Measurements from ENCODE around the gene SRPX.

Gene SRPX, protein sequence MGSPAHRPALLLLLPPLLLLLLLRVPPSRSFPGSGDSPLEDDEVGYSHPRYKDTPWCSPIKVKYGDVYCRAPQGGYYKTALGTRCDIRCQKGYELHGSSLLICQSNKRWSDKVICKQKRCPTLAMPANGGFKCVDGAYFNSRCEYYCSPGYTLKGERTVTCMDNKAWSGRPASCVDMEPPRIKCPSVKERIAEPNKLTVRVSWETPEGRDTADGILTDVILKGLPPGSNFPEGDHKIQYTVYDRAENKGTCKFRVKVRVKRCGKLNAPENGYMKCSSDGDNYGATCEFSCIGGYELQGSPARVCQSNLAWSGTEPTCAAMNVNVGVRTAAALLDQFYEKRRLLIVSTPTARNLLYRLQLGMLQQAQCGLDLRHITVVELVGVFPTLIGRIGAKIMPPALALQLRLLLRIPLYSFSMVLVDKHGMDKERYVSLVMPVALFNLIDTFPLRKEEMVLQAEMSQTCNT

DNA sequence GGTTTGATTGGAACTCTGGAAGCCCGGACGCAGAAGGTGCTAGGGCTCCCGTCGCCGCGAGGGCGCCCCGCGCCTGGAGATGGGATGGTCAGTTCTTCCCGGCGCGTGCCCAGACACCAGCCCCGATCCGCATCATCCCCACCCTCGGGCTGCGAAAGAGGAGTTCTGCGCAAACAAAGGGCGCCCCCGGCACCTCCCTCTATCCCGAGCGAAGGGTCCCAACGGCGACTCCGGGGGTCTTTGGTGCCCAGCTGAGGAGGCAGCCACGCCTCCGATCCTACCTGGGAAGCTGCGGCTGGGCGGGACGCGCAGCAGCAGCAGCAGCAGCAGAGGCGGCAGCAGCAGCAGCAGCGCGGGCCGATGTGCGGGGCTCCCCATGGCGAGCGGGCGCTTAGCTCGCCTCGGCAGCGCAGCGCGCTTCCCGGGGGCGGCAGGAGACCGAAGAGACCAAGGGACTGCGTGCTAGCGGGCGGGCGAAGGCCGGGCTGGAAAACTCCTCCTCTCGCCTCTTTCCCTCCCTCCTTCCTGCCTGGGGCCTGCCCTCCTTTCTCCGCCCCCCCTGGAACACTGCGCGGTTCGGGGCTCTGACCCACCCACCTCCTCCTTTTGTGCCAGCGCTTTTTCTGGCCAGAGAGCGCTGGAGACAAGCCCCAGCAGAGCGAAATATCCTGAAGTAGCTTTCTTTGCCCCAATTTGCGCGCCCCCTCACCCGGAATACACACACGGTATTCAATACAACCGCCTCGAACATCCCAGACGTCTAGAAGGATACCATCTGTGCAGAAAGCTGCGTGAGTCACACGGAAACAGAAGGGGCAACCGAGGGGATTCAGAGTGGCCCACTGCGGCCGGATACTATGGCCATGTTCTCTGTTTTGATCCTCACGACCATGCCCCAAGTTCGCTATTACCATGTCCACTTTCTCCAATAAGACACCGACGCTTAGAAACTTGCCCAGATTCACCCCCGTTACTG lies at the start of gene SRPX:
Gene SRPX (minus strand): TSS at position 457 of the 976 bp plus-strand sequence. CDS start 79 bp downstream, at position 378.
- DNase-seq (ENCODE audit: low read depth): peak; percentile 67

DNA sequence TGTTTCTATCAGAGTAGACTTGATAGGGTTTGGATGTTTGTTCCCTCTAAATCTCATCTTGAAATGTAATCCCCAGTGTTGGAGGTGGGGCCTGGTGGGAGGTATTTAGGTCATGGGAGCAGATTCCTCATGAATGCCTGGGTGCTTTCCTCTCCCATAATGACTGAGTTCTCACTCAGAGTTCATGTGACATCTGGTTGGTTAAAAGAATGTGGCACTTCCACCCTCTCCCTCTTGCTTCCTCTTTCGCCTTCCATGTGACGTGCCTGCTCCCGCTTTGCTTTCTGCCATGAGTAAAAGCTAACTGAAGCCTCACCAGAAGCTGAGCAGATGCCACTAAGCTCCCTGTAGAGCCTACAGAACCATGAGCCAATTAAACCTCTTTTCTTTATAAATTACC lies 47.3 kb upstream of the SRPX start:
- DNase-seq (ENCODE audit: low read depth): no peak

DNA sequence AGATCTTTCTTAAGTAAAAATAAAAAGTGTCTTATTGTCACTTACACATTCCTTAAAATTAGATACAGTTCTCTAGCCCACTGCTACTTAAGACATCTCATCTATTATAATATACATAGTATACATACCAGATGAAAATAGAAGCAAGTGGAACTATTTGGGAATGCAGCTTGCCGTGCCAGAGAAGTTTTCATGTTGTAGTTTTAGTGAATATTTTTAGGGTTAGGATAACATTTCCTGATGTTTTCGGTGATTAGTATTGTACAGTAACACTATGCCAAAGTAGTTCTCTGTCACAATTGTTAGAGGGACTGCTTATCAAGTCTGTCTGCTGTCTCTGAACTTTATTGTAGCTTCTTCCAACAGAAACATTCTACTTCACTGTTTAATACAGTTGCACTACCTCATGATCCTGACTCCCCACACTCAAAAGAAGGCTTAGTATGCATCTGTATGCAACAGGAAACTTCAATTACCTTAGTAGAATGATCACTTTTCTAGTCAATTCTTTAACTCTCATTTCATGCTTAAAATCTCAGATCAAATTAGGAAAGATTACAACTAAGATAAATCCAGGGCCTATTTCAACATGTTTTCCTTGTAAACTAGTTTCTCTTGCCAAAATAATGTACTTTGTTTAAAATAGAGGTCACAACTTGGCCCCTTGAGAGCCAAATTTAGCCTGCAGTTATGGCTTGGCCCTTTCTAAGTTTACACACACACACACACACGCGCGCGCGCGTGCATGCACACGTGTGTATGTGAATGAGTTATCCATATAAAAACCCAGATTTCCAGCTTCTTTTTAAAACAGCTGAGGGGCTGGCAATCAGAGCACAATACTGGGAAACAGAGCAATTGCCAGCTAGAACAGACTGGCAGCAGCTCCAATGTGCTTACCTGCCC lies 42.3 kb upstream of the SRPX start:
- DNase-seq (ENCODE audit: low read depth): peak; percentile 75

DNA sequence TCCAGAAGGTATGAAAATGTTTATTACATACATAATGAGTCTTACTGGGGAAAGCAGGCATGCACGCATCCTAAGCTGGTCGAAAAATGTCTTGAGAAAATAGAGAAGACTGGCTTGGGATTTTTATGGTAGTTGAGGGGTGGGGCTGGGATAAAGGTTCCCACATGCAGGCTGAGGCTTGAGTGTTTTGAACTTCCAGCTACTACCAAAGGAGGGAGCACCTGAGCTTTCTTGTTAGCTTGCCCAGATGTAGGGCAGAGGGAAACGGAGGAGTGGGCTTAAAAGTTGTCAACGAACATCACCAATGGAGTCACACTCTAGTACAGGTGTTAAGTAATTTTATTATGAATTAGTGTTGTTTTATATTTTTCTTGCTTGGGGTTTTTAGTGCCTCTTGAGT lies 39.6 kb upstream of the SRPX start:
- no peak for DNase-seq (ENCODE audit: low read depth)

DNA sequence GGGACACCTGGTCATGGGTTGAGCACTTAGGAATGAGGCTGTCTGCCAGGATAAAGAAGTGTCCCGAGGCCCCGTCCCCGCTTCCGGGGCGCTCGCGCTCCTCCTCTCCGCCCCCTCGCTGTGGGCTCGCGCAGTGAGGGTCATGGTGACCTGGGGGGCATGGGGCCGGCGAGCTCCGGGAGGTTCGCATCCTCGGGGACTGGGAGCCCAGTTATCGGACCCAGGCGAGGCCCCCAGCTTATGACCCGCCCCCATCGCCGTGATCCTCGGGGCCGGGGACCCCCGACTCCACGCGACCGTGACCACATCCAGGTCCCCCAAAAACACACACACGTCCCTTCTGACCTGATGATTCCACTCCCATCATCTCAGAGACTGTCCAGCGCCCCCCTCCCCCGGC lies 35.3 kb upstream of the SRPX start:
- DNase-seq (ENCODE audit: low read depth): no peak

DNA sequence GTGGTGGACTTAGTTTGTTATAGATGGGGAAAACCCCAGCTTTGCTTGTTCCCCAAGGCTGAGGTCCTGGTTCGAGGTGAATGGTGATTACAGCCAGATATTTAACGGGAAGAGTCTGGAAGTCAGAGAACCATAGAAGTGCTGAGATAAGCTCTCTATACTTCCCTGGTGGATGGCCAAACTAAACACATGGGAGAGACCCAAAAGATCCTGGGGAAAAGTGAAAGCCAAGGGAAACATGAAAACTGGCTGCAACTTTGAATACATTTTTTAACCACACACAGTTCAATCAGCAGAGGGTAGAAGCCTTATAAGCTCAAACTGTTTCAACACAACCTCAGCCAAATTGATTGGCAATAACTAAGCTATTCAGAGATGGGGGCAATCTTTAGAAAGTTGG lies 29.3 kb upstream of the SRPX start:
- DNase-seq (ENCODE audit: low read depth): no peak

DNA sequence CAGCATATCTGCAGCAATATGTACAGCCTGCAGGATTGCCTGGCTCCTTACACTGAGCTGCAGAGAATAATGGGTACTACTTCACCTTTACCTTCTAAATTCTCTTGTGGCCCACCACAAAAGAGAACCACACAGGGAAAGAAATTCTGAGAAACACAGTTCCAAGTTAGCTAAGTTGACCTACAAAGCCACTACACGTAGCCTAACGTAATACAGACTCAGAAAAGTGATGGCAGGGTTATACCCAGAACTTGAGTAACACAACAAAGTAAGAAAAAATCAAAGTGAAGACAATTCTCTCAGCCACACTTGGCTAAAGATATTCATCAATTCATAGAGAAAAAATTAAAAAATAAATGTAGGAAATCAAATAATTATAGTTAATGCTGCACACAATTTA lies 26.4 kb upstream of the SRPX start:
- DNase-seq (ENCODE audit: low read depth): no peak

DNA sequence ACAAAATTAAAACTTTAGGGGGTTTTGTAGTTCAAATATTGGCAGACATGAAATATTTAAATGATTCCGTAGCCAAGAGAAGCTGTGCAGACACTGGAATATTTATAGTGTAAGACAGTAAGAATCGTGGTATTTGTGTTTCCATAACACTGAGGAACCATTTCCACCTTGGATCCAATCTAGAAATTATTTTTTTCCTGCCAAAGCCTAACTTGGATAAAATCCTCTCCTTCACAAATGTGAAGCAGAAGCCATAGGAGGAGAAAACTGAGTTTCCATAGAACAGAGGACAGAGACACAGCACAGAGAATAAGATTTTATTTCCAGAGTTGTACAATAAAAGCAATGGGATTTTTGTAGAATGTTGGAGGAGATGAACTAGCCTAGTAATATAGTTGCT lies 19.9 kb upstream of the SRPX start:
- DNase-seq (ENCODE audit: low read depth): no peak

DNA sequence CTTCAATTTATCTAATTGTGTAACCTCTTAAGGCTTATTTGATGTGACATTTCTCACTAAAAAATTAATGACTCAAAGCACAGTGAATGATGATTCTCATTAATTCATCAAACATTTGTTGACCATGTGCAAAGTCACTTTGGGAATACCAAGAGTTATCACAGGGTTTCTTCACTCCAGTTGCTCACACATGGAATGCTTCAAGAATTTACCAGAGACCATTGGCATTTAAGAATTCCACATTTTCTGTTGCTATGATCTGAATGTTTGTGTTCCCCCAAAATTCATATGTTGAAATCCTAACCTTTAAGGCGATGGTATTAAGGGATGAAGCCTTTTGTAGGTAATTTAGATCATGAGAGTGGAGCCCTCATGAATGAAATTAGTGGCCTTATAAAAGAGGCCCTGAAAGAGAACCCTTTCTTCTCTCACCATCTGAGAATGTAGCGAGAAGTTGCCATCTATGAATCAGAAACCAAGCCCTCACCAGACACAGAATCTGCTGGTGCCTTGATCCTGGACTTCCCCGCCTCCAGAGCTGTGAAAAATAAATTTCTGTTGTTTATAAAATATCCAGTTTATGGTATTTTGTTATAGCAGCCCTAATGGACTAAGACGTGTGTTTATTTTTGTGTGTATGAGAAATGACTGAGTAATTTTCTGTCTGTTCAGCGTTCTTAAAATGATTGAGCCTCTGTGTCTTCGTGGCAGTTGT lies 16.4 kb upstream of the SRPX start:
- DNase-seq (ENCODE audit: low read depth): peak; percentile 71

DNA sequence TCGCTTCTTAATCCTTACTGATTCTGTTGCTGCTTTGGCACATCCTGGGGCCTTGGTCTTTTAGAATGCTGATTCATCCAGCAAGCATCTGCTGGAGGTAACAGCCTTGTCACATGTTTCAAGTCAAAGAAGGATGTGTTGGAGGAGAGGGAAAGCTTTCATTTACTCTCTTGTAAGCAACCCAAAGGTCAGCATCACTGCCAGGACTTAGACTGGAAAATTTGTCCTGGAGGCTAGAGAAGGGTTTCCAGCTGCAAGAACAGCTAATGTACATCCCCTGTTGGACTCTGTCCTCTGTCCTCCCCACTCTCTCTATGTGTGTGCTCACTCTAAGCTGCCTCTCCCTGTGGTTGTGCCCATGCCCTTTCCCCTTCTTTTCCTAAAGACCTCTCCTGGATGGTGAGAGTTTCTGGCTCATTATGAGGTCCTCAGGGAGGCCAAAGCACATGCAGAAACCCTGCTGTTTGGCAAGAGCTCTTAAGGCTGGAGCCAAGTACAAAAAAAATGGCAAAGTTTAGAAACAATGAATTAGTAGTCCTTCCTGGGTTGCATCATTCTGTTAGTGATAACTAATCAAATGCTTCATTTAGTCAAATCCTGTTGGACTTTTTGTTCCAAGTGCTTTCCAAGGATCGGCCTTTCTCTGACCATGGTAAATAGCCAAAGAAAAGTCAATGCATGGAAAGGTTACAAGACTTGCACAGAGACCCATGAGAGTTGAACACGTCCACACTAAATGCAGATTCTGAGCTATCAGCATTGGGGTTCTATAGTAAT lies 13.4 kb upstream of the SRPX start:
- DNase-seq (ENCODE audit: low read depth): peak; percentile 97

DNA sequence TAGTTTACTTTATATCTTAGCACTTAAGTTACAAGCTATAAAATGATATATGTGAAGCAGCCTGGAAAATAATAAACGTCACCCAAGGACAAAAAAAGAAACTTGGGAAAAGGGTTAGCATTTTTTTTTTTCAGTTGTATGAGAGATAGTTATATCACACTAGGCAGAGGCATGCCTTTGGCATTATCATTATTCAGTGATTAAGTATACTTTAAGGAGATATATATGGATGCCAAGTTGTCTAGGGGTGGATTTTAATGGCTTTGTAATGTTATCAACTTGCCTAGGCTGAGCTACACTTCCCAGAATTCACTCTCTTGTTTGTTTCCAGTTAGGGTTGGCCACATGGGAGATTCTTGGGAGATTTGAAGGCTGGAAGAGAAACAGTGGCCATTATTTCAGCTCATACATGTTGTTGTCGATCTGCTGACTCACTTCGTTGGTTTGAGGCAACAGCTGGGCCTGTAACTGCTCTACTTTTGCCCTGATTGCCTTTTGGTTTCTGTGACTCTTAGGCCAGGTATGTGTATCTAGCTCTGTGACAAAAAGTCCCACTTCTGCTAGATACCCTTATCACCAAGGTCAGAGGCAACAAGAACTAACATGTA lies 11.5 kb upstream of the SRPX start:
- DNase-seq (ENCODE audit: low read depth): peak; percentile 40

DNA sequence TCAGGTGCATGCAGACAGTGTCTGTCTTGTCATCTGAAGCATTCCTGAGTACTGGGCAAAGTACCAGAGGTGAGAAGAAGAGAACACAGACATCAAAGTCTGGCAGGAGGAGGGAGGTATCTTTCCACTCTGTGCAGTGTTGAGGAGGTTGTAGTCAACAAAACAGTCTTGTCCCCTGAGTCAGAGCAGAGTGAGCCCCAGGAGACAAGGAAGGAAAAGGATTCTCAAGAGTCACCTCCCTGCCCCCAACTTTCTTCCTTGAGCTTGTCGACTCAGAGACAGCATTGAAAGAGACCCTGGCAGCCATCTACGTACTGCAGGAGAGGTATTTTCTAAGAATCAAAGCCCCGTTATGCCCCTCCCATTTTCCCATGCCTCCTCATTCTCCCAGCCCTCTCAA lies 4.4 kb upstream of the SRPX start:
- no peak for DNase-seq (ENCODE audit: low read depth)

DNA sequence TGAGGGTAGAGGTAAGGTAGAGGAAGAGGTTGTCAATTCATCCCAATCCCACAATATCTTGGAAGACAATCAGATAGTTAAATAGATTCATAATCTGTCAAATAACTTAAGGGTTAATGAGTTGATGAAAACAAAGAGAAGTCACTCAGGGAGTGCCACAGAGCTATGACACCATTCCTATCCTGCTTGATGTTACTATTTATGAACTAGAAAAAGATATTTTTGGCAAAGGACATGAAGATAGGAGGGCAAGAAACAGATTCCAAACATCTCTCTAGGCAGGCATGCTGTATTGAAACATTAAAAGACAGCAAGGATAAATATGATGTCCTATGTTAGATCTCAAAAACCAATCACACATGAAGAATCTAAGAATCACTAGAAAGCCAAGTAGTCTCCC lies 3.5 kb upstream of the SRPX start:
- no peak for DNase-seq (ENCODE audit: low read depth)

DNA sequence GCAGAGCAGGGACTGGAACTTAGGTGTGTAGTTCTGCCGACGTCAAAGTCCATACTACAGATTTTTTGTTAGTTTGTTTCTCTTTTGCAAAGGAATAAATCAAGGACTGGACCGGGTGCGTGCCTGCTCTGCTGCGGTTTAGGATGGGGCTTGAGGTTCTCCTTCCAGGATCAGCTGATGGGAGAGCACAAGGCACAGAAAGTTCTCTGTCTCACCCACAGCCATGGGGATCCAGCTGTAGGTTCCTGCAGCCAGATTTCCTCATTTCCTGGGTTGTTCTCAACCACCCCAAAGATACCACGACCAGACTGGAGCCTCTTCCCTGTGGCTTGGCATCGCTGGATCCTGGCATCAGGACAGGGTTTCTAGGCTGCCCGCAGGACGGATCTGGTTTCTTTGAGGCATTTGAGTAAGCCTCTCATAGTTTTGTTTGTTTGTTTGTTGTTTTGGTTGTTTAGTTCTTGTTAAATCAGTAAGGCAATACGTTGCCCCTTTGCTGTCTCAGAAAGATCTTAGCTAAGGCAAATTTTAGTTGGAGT lies 789 bp upstream of the SRPX start:
- DNase-seq (ENCODE audit: low read depth): peak; percentile 78

DNA sequence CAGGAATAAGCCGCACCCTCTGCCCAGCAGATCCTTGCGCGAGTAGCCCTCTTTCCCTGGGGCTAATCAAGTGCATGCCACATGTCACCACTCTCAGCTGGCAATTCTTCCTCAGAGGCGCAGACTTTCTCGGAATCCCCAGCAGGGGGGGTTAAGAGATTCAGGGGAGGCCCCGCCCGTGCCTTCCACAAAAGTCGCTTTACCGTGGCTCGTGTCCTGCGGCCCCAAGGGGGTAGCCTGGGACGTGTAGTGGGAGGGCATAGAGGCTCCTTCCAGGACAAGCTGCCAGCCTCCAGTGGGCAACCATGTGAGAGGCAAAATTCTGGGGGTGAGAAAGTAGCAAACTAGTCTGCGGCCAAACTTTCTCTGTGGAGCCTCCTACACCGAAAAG lies 652 bp downstream of the SRPX start:
- DNase-seq (ENCODE audit: low read depth): peak; percentile 75

DNA sequence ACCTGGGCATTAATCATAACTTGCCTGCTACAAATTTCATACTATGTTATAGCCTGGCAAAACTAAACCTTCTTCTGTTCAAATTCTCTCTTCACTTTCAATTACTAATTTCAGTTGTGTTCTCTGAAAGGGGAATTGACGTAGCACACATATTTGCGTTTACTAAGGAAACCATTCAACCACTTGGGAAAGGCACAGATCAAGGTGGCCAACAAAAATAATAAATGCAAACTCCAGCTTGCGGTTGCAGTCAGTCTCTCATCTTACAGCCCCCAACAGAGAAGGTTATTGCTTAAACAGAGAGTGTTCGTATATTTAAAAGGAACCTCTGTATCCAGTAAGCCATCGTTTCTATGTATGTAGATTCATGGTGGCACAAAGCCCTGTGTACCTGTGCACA lies 4.0 kb downstream of the SRPX start:
- no peak for DNase-seq (ENCODE audit: low read depth)

DNA sequence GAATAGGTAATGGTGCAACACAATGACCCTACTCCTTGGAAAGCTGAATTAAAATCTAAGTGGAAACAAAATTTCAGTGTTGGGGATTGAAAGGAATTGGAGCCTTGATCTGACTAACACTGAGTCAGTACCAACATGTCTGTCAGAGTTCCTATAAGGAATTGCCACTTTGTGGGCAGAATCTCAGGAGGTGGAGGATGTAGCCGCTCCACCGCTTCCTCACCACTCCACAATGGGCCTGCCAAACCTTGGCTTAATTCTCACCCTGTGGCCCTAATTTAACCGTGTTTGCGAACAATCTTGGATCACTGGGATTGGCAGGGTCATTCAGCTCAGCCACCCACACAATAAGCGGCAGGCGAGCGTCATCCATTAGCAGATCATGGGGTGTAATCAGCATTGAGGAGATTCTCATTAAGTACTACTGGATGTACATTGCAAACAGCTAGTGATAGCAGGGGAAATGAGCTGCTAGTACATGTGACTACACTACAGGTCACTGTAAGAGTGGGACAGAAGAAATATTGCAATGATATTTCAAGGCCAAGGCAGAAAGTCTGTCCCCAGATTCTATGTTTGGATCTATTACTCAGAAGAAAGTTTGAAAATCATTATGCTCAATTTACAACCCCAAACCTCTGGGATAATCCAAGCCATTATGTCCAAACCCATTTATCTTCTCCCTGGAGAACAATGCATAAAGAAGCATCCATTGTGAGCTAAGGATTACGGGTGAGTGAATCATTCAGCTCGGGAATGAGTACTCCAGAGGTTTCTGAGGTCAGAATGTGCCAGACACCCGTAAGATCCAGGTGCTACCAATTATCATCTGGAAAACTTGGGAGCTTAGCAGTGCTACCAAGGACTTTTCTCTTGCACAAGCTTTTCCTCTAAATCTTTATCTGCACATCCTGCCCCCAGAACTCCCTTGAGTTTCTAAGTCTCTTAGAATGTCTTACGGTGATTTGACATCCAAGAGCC lies 5.8 kb downstream of the SRPX start:
- DNase-seq (ENCODE audit: low read depth): peak; percentile 85

DNA sequence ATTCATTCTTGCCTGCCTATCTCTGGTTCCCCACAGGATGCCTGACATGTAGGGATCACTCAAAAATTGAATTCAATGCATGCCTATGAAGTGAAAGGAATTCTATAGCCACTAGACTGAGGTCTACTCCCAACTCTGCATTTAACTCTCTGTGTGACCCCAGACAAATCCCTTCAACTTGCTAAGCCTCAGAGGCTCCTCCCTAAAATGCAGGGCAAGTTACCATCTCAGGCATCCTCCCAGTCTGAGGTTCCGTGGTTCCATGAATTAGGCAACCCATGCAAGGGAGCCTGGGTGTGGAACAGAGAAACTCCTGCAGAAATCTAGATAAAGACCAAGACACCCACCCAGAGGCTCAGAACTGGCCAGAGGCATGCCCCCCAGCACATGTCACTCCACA lies 6.6 kb downstream of the SRPX start:
- DNase-seq (ENCODE audit: low read depth): no peak
